ENCODE measurements around the gene NOLC1. TPM values are rescaled to one million over a fixed set of nuclear protein-coding genes. Genes with fewer than 3 reads are reported as not detected.
"Not testable (repeated sequence)": the region's sequence is repeated elsewhere in the genome, so short reads cannot be mapped to it uniquely, and the experiment has no call there.

The NOLC1 gene
- total RNA-seq, 4 donors from 2014 or later: 28.7 to 83.8 (median 48.5) TPM

DNA sequence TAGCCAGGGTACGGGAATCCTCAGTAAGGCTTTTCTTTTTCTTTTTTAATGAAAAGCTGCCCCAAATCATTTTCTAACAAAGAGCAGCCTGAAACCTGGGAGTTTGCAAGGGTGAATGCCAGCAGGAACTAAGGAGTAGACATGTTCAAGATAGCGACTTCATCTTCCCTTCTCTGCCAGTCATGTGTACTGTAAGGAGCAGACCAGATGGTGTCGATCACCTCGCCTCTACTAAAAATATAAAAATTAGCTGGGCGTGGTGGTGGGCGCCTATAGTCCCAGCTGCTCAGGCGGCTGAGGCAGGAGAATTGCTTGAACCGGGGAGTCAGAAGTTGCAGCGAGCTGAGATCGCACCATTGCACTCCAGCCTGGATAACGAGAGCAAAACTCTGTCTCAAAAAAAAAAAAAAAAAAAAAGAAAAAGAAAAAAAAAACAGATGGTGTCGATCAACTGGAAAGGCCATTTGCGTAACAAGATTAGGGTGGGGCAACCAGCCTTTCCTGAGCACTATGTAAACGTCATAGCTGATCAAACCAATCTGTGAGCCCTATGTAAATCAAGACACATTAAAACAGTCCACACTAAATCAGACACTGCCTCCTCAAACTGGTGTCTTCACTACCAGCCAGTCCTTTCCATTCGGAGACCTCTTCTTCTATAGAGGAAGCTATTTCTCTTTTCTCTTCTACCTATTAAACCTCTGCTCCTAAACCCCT lies 33.8 kb downstream of the NOLC1 start:
- H3K9me3 ChIP-seq: no peaks in the 10 kb centered on the region
- TF ChIP-seq POLR2A (IDR thresholded peaks at IDR 0.05; ENCODE audit: low read depth) (no peak), POLR2AphosphoS5 (IDR thresholded peaks at IDR 0.05) (peak in 1 of 2 donors; percentile 42)
- H3K4me3 ChIP-seq: peak overlapping the region in 1 of 4 donors; percentile 31
- intact Hi-C loops (cut with DNase I): no loop called here
- 64% methylated on average over 15 of the region's 15 CpGs for WGBS
- peak overlapping the region in 1 of 4 donors; percentile 44 for H3K27ac ChIP-seq (replicated peaks in 1 of 4)
- H3K4me1 ChIP-seq: peaks cover 0 to 13% (median 0%) of the 10 kb centered on the region in 4 donors
- H3K27me3 ChIP-seq: no peaks in the 10 kb centered on the region
- no peak for DNase-seq (ENCODE audit: extremely low spot score)
- H3K36me3 ChIP-seq: no peaks in the 10 kb centered on the region

DNA sequence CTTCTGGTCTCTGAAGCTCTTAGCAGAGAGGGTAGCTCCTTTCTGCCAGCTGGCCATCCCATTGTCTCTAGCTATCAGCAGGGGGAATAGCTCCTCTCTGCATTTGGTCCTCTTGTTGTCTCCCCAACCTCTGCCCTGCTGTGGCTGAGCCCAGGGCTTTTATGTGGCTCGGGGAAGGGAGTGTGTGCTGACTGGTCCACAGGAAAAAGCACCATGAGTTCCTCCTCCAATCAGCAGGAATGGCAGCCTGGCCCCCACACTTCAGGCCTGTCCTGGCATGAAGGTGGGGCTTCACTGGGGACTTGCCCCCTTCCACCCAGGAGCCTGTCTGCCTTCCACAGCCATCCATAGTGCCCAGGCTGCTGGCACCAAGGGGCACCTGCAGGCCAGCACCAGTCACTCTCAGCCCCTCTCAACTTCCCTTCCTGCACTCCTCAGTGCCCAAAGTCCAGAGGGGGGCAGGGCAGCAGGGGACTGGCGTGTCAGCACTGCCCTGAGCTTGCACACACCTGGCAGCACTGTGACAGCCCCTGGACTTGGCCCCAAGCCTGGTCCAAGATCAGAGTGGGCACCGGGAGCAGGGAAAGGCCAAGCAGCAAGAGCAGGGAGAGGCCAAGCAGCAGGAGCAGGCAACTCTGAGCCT lies 36.2 kb downstream of the NOLC1 start:
- WGBS: 60% methylated on average over 2 of the region's 3 CpGs
- H3K9me3 ChIP-seq: no peaks in the 10 kb centered on the region
- H3K4me3 ChIP-seq: no peak overlapping the region
- TF ChIP-seq POLR2A (IDR thresholded peaks at IDR 0.05; ENCODE audit: low read depth) (no peak), EP300 (IDR thresholded peaks at IDR 0.05) (no peak), POLR2AphosphoS5 (IDR thresholded peaks at IDR 0.05) (no peak)
- TF ChIP-seq, protein P1, sequence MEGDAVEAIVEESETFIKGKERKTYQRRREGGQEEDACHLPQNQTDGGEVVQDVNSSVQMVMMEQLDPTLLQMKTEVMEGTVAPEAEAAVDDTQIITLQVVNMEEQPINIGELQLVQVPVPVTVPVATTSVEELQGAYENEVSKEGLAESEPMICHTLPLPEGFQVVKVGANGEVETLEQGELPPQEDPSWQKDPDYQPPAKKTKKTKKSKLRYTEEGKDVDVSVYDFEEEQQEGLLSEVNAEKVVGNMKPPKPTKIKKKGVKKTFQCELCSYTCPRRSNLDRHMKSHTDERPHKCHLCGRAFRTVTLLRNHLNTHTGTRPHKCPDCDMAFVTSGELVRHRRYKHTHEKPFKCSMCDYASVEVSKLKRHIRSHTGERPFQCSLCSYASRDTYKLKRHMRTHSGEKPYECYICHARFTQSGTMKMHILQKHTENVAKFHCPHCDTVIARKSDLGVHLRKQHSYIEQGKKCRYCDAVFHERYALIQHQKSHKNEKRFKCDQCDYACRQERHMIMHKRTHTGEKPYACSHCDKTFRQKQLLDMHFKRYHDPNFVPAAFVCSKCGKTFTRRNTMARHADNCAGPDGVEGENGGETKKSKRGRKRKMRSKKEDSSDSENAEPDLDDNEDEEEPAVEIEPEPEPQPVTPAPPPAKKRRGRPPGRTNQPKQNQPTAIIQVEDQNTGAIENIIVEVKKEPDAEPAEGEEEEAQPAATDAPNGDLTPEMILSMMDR (IDR thresholded peaks at IDR 0.05): no peak
- H3K27me3 ChIP-seq: no peaks in the 10 kb centered on the region
- H3K27ac ChIP-seq (replicated peaks in 1 of 4): no peak overlapping the region
- H3K4me1 ChIP-seq: peaks cover 0 to 13% (median 0%) of the 10 kb centered on the region in 4 donors
- intact Hi-C loops (cut with DNase I): no loop called here
- DNase-seq (ENCODE audit: extremely low spot score): no peak
- H3K36me3 ChIP-seq: no peaks in the 10 kb centered on the region

DNA sequence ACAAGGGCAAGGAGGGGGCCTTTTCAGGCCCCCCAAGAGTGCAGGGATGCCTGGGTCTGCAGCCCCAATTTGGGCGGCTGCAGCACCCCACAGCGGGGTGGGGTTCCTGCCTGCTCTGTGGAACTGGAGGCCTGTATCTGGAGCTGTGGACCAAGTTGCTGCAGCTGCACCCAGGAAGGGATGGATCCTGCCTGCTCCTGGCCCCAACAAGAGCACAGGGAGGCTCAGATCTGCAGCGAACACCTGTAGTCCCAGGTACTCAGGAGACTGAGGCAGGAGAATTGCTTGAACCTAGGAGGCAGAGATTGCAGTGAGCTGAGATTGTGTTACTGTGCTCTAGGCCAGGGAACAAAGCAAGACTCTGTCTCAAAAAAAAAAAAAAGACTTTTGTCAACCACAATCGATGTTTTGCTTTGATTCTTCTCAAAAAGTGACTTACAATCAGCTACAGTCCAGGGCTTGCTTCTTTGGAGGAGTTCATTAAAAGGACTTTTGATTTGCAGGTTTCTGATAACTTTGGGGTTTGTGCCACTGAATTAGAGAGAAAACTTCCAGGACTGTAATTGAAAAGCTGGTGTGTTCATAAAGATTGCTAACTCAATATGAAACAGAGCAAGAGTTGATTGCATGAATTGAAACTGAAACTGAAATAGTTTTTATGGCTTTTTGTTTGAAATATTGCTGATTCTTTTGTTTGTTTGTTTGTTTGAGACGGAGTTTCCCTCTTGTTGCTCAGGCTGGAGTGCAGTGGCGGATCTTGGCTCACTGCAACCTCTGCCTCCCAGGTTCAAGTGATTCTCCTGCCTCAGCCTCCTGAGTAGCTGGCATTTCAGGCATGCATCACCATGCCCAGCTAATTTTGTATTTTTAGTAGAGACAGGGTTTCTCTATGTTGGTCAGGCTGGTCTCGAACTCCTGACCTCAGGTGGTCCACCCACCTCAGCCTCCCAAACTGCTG lies 37.0 kb downstream of the NOLC1 start:
- H3K27me3 ChIP-seq; H3K36me3 ChIP-seq; H3K27ac ChIP-seq (replicated peaks in 1 of 4); intact Hi-C loops (cut with DNase I); DNase-seq (ENCODE audit: extremely low spot score); H3K9me3 ChIP-seq: not testable (repeated sequence)
- 75% methylated on average over 5 of the region's 7 CpGs for WGBS
- peak overlapping the region in 1 of 4 donors; percentile 16 for H3K4me3 ChIP-seq
- peaks cover 0 to 13% (median 0%) of the 10 kb centered on the region in 4 donors for H3K4me1 ChIP-seq

DNA sequence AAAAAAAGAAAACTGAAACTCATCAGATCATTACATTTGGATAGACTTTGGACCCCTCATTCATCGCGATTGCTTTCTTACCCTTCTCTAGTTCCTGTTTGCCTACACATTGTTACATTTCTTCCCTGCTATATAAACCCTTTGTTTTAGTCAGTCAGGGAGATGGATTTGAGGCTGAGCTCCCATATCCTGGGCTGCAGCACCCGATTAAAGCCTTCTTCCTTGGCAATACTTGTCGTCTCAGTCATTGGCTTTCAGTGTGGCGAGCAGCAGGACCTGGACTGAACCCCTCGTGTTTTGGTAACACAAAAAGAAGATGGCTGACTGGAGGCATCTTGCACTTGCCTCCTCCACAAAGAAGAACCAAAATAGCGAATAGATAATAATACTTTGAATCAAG lies 39.8 kb downstream of the NOLC1 start:
- intact Hi-C loops (cut with DNase I): no loop called here
- peaks cover 0 to 13% (median 0%) of the 10 kb centered on the region in 4 donors for H3K4me1 ChIP-seq
- DNase-seq (ENCODE audit: extremely low spot score): no peak
- TF ChIP-seq POLR2AphosphoS5 (IDR thresholded peaks at IDR 0.05): no peak
- no peak for TF ChIP-seq EP300 (IDR thresholded peaks at IDR 0.05)
- TF ChIP-seq, protein P1 (IDR thresholded peaks at IDR 0.05): no peak
- TF ChIP-seq POLR2A (IDR thresholded peaks at IDR 0.05; ENCODE audit: low read depth): no peak
- no peaks in the 10 kb centered on the region for H3K36me3 ChIP-seq
- WGBS: 85% methylated on average over 7 of the region's 7 CpGs
- no peaks in the 10 kb centered on the region for H3K27me3 ChIP-seq
- no peaks in the 10 kb centered on the region for H3K9me3 ChIP-seq
- H3K27ac ChIP-seq (replicated peaks in 1 of 4): no peak overlapping the region
- H3K4me3 ChIP-seq: no peak overlapping the region

DNA sequence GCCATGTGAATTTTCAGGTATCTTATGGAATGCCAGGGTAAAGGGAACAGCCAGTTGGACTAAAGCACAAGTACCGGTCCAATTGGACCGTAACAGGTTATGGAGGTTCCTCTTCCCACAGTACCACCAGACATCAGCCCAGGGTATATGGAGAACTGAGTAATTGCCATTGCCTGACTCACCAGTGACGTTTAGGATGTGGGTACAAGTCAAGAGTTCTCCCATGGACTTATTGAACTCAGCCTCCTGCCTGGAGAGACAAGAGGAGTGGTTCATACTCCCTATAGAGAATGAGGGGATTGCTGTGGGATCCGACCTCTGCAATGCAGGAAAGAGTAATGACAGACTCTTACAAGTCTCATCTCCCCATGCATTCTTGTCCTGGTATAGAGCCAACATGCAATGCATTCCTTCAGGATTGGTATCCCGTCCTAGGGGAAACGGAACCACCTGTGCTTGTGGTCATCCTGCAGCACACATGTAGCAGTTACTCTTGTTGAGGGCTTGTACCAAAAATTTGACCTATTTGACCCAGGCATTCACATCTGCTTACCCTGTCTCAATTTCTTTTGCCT lies 43.2 kb downstream of the NOLC1 start:
- Histone ChIP-seq H3K27ac (replicated peaks in 1 of 4) (no peak overlapping the region), H3K4me1 (no peaks in the 10 kb centered on the region), H3K27me3 (no peaks in the 10 kb centered on the region), H3K36me3 (no peaks in the 10 kb centered on the region), H3K9me3 (no peaks in the 10 kb centered on the region), H3K4me3 (no peak overlapping the region)
- intact Hi-C loops (cut with DNase I): no loop called here
- TF ChIP-seq POLR2AphosphoS5 (IDR thresholded peaks at IDR 0.05) (no peak), POLR2A (IDR thresholded peaks at IDR 0.05; ENCODE audit: low read depth) (no peak), EP300 (IDR thresholded peaks at IDR 0.05) (no peak)
- TF ChIP-seq, protein P1 (IDR thresholded peaks at IDR 0.05): no peak
- no peak for DNase-seq (ENCODE audit: extremely low spot score)
- 88% methylated on average over 6 of the region's 6 CpGs for WGBS
